ENCODE results near the gene TMEM61. TPM values are rescaled to one million over a fixed set of nuclear protein-coding genes. Genes with fewer than 3 reads are reported as not detected.
A peak's percentile ranks its signal among the peaks of the same experiment; 100 is the strongest.
"Not testable (repeated sequence)": the region's sequence is repeated elsewhere in the genome, so short reads cannot be mapped to it uniquely, and the experiment has no call there.

Gene TMEM61
- total RNA-seq, 2 experiments from 2014 or later: not detected

DNA sequence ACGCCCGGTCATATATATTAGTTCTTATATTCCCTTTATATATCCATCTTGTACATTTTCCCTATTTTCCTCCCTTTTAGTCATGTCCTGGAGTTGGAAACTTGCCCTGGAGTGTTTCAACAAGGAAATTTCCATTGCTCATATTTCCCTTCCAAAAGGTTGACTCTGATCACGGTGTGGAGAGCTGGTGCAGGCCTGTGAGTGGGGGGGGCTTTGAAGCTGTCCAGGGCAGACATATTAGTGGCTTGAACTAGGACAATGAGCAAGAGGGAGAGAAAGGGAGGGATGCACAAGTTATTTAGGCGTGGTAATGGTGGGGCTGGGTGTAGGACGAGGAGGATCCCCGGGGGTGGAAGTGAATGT is 30.4 kb upstream of the TMEM61 start:
- Mint-ChIP-seq H3K27ac (no peak overlapping the region), H3K4me1 (peaks cover 16% of the 10 kb centered on the region), H3K27me3 (peaks cover 5% of the 10 kb centered on the region), H3K4me3 (no peak overlapping the region), H3K9me3 (no peaks in the 10 kb centered on the region), H3K36me3 (no peaks in the 10 kb centered on the region)
- POLR2A ChIA-PET: interaction anchor here (1.8 kb wide), 1 partner anchor 46 kb away, joined by 12 read pairs; no protein-coding TSS in a partner anchor
- DNase-seq: no peak
- ATAC-seq (ENCODE audit: low read depth): no peak

DNA sequence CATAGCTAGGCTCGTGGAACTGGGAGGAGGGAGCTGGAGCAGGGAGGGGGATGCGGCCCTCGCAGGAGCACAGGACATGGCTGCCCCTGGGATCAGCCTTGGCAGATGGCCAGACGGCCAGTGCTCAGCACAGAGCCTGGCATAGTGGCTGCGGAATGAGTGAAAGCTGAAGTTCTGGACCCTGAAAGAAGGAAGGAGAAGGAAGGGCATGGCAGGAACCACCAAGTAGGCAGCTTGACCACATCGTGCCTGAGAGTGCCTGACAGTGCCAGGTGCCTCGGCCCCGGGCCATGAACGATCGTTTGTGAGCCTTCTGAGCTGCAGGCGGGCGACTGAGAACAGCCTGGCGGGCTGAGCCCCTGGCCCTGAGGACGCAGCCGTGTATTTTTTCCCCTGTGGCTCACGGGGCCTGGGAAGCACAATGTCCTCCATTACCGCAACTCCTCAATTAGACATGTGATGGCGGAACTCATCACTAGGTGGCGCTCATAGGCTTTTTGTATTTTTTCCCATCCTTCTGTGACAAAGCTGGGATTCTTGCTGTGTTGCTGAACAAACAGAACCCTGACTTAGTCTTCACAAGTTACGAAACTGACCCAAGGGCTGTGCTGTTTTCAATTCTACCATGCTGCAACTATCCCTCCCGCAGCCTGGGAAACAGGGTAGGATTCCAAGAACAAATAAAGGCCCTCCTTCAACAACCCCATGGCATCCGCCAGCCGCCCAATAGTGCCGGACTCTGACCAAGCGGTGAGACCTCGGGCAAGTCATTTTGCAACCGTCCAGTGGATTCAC is 29.9 kb upstream of the TMEM61 start:
- no peak overlapping the region for H3K4me3 Mint-ChIP-seq
- ATAC-seq (ENCODE audit: low read depth) (peak; percentile 61), DNase-seq (peak; percentile 56)
- no peak overlapping the region for H3K27ac Mint-ChIP-seq
- H3K9me3 Mint-ChIP-seq: no peaks in the 10 kb centered on the region
- peaks cover 12% of the 10 kb centered on the region for H3K4me1 Mint-ChIP-seq
- H3K36me3 Mint-ChIP-seq: no peaks in the 10 kb centered on the region
- POLR2A ChIA-PET: interaction anchor here (1.8 kb wide), 1 partner anchor 46 kb away, joined by 12 read pairs; no protein-coding TSS in a partner anchor
- peaks cover 6% of the 10 kb centered on the region for H3K27me3 Mint-ChIP-seq

DNA sequence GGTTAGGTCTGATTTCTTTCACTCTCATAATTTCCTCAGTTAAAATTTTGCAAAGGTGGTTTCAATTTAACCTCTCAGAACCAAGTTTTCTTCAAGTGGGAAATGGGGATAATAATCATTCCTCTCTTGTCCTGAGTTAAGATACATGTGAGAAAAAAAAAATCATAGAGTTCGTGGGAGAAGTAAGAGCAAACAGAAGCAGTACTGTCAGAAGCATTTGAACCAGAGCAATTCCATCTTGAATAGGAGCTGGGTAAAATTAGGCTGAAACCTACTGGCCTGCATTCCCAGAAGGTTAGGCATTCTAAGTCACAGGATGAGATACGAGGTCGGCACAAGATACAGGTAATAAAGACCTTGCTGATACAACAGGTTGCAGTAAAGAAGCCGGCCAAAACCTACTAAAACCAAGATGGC is 28.6 kb upstream of the TMEM61 start:
- ATAC-seq (ENCODE audit: low read depth) (no peak), DNase-seq (no peak)
- Mint-ChIP-seq H3K27me3 (peaks cover 11% of the 10 kb centered on the region), H3K36me3 (no peaks in the 10 kb centered on the region), H3K9me3 (no peaks in the 10 kb centered on the region), H3K4me3 (no peak overlapping the region), H3K4me1 (peaks cover 10% of the 10 kb centered on the region), H3K27ac (no peak overlapping the region)
- POLR2A ChIA-PET: interaction anchor here (1.8 kb wide), 1 partner anchor 44 kb away, joined by 12 read pairs; no protein-coding TSS in a partner anchor

DNA sequence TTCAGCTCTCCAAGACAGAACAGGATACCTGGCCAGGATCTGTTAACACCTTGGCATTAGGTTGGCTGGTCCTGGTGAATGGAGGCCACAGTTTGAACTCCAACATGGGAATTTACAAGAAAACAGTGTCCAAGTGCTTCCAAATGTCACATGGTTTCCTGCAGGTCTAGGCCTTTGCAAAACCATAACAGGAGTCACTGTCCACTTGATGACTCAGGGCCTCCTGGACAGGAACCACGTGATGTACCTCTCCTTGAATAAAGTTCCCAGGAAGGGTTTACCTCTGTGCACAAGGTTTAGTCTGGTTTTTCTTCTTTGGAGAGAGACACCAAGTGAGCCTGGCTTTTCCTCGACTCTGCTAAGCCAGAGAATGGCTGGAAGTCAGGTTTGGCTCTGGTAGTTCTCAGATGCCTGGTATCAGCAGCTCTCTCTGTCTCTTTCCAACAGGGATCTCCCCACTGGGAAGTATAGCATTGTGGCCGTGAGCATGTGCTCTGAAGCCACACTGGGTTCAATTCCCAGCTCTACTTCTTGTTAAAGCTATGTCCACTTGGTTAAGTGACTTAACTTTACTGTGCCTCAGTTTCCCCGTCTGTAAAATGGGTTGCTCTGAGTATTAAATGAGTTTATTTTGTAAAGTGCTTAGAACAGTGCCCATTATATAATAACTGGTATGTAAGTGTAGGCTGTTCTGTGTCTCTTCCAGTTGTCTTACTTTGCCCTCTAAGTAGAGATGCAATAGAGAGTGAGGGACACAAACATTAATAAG is 27.3 kb upstream of the TMEM61 start:
- H3K36me3 Mint-ChIP-seq: no peaks in the 10 kb centered on the region
- no peaks in the 10 kb centered on the region for H3K9me3 Mint-ChIP-seq
- no peak overlapping the region for H3K4me3 Mint-ChIP-seq
- DNase-seq (no peak), ATAC-seq (ENCODE audit: low read depth) (no peak)
- POLR2A ChIA-PET: no interaction called here
- no peak overlapping the region for H3K27ac Mint-ChIP-seq
- H3K27me3 Mint-ChIP-seq: peaks cover 9% of the 10 kb centered on the region
- peaks cover 10% of the 10 kb centered on the region for H3K4me1 Mint-ChIP-seq

DNA sequence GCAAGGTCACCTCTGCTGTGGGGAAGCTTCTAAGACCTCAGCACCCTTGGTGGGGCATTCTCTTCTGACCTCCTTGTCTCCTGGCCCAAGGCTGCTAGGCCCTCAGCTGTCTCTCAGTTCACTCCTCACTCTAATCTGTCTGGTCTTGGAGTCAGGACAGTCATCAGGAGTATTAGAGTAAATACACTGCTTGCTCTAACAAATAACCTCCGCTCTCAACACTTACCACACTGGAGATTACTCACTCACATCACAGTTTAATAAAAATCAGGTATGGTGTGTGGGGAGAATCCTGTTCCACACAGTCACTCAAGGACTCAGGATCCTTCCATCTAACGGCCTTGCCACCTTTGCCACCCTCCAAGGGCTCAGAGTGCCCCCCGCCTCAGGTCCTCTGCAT is 26.6 kb upstream of the TMEM61 start:
- Mint-ChIP-seq H3K4me3 (no peak overlapping the region), H3K27me3 (peaks cover 16% of the 10 kb centered on the region), H3K36me3 (no peaks in the 10 kb centered on the region), H3K4me1 (peaks cover 10% of the 10 kb centered on the region), H3K9me3 (no peaks in the 10 kb centered on the region), H3K27ac (no peak overlapping the region)
- ATAC-seq (ENCODE audit: low read depth) (no peak), DNase-seq (no peak)
- POLR2A ChIA-PET: no interaction called here

DNA sequence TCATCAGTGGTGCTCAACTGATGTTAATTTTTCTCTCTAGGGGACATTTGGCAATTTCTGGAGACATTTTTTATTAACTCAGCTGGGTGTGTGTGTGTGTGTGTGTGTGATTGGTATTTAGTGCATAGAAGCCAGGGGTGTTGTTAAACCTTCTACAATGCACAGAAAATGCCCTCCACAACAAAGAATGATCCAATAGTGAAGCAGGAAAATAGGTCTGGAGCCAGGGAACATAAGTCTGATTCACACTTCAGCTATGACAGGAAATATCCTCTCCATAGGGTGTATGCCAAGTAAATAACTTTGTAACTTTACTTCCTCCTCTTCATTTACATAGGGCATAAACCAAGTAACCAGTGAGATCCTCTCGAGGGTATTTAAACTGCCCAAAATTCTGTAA is 25.1 kb upstream of the TMEM61 start:
- POLR2A ChIA-PET: no interaction called here
- no peak overlapping the region for H3K4me3 Mint-ChIP-seq
- ATAC-seq (ENCODE audit: low read depth): no peak
- H3K4me1 Mint-ChIP-seq: peaks cover 3% of the 10 kb centered on the region
- H3K27ac Mint-ChIP-seq: no peak overlapping the region
- H3K27me3 Mint-ChIP-seq: peaks cover 23% of the 10 kb centered on the region
- no peak for DNase-seq
- H3K36me3 Mint-ChIP-seq: peaks cover 2% of the 10 kb centered on the region
- H3K9me3 Mint-ChIP-seq: peaks cover 1% of the 10 kb centered on the region

DNA sequence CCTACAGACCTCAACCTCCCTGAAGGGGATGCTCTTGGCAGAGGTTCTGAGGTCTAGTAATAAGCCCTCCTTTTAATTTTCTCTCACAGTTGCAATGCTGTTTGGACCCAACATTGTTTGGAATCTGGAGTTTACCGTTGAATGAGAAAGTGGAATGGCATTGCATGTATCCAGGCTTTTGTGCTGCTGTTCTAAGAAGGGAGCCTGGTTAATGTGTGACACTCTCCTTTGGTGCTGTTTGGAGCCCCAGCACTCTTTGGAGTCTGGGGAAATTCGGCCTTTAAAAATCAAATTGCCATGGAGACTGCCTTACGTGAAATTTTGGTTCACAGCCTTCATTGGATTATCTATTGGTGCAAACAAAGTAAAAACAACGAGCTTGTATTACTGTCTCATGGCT is 23.7 kb upstream of the TMEM61 start:
- Mint-ChIP-seq H3K36me3 (peaks cover 2% of the 10 kb centered on the region), H3K4me1 (no peaks in the 10 kb centered on the region), H3K27me3 (peaks cover 24% of the 10 kb centered on the region), H3K9me3 (peaks cover 1% of the 10 kb centered on the region), H3K27ac (no peak overlapping the region), H3K4me3 (no peak overlapping the region)
- ATAC-seq (ENCODE audit: low read depth) (no peak), DNase-seq (no peak)
- POLR2A ChIA-PET: no interaction called here

DNA sequence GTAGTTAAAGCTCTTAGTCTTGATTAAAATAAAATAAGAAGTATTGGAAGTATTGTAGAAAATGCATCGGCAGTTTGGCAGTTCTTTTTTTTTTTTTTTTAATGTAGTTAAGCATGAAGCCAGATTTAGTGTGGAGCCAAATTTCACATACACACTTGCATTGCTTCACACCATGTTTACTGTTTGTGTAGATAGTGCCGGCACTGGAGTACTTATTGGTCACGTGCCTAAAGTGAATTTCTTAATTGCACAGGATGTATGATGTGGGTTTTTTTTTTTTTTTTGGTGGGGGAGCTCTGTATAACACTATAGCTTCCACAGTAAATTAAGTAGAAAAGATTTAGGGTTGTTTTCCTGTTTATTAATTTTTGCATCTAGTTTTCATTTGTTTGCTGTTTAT is 21.2 kb upstream of the TMEM61 start:
- H3K4me3 Mint-ChIP-seq: no peak overlapping the region
- H3K9me3 Mint-ChIP-seq: peaks cover 1% of the 10 kb centered on the region
- peaks cover 27% of the 10 kb centered on the region for H3K27me3 Mint-ChIP-seq
- no peak overlapping the region for H3K27ac Mint-ChIP-seq
- ATAC-seq (ENCODE audit: low read depth) (no peak), DNase-seq (no peak)
- no peaks in the 10 kb centered on the region for H3K4me1 Mint-ChIP-seq
- peaks cover 2% of the 10 kb centered on the region for H3K36me3 Mint-ChIP-seq
- POLR2A ChIA-PET: no interaction called here

DNA sequence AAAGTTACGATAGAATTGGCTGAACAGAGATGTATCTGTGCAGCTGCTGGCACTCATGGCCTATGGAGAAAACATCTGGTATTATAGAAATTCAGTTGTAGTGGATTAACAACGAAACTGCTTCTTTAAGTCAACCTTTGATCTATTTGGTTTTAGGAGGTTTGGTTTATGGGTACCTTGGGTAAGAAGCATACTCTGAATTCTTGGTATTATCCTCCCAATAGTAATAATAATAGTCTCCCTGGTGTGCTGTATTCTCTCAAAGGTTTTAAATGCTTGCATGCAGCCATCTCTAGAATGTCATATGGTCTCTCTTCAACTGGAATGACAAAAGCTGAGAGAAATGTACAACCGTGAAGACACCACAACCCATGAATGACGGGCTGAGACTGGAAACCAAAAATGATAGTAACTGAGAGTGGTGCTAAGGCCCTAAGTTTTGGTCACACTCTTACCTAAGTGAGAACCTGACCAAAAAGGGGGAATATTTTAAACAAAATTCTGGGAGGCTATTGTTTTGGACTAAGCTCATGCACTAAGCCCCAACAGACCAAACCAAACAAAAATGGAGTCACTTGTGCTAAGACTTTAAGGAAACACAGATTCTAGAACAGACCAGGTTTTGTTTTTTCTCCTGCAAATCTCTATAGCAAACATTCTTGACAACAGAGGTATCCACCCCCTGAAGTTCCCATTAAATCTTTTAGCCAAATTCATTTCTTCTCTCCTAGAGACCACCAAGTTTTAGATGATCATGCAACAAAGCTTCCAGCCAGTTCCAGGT is 17.6 kb upstream of the TMEM61 start:
- Mint-ChIP-seq H3K9me3 (peaks cover 1% of the 10 kb centered on the region), H3K27me3 (peaks cover 23% of the 10 kb centered on the region), H3K4me1 (peaks cover 9% of the 10 kb centered on the region), H3K36me3 (peaks cover 2% of the 10 kb centered on the region), H3K27ac (no peak overlapping the region), H3K4me3 (no peak overlapping the region)
- ATAC-seq (ENCODE audit: low read depth): no peak
- DNase-seq: no peak
- POLR2A ChIA-PET: no interaction called here

DNA sequence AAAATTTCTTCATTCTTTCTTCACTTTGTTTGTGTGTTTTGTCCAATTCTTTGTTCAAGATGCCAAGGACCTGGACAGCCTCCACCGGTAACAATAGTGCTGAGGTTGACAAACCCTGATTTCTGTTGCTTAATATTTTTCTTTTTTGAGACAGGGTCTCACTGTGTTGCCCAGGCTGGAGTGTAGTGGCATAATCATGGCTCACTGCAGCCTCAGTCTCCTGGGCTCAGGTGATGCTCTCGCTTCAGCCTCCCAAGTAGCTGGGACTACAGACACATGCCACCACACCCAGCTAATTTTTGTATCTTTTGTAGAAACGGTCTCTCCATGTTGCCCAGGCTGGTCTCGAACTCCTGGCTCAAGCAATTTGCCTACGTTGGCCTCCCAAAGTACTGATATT is 16.6 kb upstream of the TMEM61 start:
- H3K36me3 Mint-ChIP-seq; DNase-seq; POLR2A ChIA-PET; H3K9me3 Mint-ChIP-seq; H3K27ac Mint-ChIP-seq; ATAC-seq (ENCODE audit: low read depth); H3K4me3 Mint-ChIP-seq; H3K4me1 Mint-ChIP-seq: not testable (repeated sequence)
- H3K27me3 Mint-ChIP-seq: peaks cover 15% of the 10 kb centered on the region

DNA sequence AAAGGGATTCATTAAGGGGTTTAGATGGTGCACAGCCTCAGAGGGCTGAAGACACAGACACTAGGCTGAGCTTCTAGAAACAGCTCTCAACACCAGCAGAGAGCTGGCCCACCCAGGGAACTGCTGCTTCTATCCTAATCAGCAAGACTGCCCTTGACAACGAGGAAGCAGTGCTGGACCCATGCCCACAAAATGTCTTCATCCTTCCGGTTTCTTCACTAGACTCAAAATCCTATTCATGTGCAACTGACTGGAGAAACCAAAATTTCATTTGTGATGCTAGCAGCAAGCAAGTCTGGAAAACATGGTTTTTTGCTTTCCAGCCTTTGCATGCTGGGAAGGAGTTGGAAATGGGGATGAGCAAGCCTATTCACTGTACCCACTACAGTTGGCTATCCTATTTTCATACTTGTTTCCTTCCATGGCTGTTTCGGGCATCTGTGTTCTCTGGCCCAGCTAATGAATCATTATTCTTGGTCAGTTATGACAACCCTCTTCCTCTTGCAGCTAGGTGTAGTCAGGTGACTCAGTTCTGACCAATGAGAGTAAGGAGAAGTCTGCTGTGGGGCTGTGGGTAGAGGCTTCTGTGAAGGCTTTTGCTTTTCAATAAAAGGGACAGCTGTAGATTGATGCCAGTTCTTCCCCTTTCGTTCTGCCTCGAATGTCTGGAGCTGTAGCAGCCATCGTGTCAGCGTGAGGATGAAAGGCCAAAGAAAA is 14.6 kb upstream of the TMEM61 start:
- ATAC-seq (ENCODE audit: low read depth) (peak; percentile 67), DNase-seq (no peak)
- POLR2A ChIA-PET: no interaction called here
- H3K27ac Mint-ChIP-seq: no peak overlapping the region
- peaks cover 7% of the 10 kb centered on the region for H3K27me3 Mint-ChIP-seq
- peak overlapping the region; percentile 39 for H3K4me3 Mint-ChIP-seq
- H3K9me3 Mint-ChIP-seq: no peaks in the 10 kb centered on the region
- H3K36me3 Mint-ChIP-seq: no peaks in the 10 kb centered on the region
- H3K4me1 Mint-ChIP-seq: peaks cover 9% of the 10 kb centered on the region

DNA sequence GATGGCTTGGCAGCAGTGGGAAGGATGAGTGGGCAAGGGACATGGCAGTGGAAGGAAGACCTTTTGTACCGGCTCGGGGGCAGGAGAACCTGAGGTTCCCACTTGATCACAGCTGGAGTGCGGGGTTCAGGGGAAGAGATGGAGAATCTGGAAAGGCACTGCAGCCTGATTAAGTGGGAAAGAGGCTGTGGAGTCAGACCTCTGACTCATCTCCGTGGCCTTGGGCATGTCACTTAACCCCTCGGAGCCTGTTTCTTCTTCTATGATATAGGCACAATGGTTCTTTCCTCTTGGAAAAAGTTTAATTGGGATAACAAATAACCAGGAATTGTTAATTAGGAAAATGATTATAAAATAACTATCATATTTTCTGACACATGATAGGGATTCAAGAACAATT is 13.1 kb upstream of the TMEM61 start:
- Mint-ChIP-seq H3K36me3 (no peaks in the 10 kb centered on the region), H3K27ac (no peak overlapping the region), H3K9me3 (no peaks in the 10 kb centered on the region), H3K27me3 (peaks cover 7% of the 10 kb centered on the region), H3K4me1 (peaks cover 11% of the 10 kb centered on the region), H3K4me3 (no peak overlapping the region)
- POLR2A ChIA-PET: no interaction called here
- DNase-seq: no peak
- ATAC-seq (ENCODE audit: low read depth): no peak

DNA sequence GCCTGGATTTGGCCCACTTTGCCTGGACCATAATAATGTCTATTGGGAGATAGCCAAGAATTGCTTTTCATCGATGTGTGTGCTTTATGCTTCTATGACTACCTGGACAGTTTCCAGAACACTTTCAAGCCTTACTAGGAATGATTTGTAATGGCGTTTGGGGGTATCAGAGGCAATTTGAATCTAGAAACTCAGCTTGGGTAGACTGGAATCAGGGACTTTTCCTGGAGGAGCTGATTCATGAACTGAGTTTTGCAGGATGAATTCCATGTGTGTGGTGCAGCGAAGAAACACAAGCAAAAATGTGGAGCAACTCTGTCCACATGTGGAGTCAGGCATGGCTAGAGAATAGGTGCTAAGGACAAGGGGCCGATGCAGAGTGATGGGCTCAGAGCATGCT is 11.9 kb upstream of the TMEM61 start:
- Mint-ChIP-seq H3K9me3 (no peaks in the 10 kb centered on the region), H3K36me3 (no peaks in the 10 kb centered on the region), H3K4me1 (peaks cover 11% of the 10 kb centered on the region), H3K4me3 (no peak overlapping the region), H3K27ac (no peak overlapping the region), H3K27me3 (peaks cover 11% of the 10 kb centered on the region)
- POLR2A ChIA-PET: no interaction called here
- no peak for DNase-seq
- no peak for ATAC-seq (ENCODE audit: low read depth)
